GM19043 (cell line): Measurements from ENCODE around the gene NCAPH2.

Source experiments
- ATAC-seq: cut with Tn5 transposase; IDR thresholded peaks from one replicate; pipeline ENCODE4 v1.9.1; 2021; ENCODE audit warnings: low read depth; ENCODE audit not compliant: unreplicated experiment

Gene NCAPH2

GRCh38 chr22:50473855-50474671, 34.0 kb upstream of the NCAPH2 start:
- no peak for ATAC-seq

GRCh38 chr22:50474710-50475651, 33.0 kb upstream of the NCAPH2 start, which contains the start of gene SBF1:
Gene SBF1 (minus strand): TSS chr22:50475035. CDS start chr22:50474840, 195 bp downstream.
- ATAC-seq, result peak; percentile 62

- ATAC-seq, result no peak
These were observed 32.4 kb upstream of the NCAPH2 start for GRCh38 chr22:50475652-50476002.

DNA sequence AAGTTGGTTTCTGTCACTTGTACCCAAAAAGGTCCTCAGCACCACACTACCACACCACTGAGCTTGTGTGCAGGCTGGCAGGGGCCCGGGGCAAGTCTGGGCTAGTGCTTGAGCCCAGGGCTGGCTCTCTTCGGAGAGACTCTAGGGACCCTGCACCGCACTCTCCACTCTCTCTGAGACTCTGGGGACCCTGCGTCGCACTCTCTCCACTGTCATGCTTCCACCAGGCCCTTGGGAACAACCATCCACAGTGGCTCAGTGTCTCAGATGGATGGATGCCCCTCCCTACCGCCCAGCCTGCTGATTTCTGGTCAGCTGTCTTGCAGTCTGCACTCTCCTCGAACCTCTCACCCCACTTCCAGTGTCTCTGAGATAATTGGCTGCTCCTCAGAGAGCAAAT, 31.2 kb upstream of the NCAPH2 start:
- no peak for ATAC-seq

GRCh38 chr22:50477923-50478322, 30.1 kb upstream of the NCAPH2 start:
- no peak for ATAC-seq

DNA sequence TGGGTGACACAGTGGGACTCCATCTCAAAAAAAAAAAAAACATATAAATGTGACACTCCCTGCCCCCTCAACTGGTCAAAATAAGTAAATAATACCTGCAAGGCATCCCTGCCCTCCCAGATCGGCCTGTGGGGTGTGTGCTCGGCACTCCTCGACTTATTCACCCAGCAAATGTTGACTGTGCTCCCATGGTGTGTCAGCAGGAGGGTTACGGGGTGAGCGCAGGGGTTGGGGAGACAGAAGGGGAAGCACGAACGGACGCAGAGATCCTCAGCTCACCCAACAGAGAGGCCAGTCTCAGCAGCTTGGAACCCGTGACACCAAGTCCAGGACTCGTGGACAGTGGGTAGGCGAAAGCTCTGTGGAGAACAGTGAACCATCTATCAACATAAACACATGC, 28.3 kb upstream of the NCAPH2 start:
- ATAC-seq, result no peak

- ATAC-seq, result no peak
These were observed 27.0 kb upstream of the NCAPH2 start for GRCh38 chr22:50481045-50481439.

DNA sequence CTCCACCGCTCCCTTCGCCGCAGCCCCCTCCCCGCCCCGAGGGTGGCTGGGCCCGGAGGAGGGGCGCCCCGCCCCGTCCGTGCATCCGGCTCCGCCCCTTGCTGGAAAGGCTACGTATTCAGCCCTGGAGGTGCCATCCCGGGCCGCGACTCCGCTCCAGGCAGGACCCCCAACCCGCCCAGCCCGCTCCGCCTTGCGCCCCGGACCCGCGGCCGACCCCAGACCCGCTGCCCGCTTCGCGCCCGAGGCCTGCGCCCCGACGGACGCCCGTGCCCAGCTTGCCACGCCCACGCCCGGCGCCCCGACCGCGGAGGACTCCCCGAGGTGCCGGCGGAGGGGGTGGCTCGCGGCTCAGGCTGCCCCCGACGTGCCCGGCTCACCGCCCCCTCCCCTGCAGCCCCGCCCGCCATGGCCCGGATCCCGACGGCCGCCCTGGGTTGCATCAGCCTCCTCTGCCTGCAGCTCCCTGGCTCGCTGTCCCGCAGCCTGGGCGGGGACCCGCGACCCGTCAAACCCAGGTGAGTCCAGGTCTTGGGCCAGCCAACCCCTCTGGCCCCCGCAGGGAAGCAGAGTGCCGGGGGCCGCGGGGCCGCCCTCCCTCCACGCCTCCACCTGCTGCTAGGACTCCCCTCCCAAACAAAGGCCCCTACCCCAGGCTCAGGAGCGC, 26.5 kb upstream of the NCAPH2 start, which contains the start of gene ADM2:
Gene ADM2, plus strand, starts transcription at position 104 of the 667 bp plus-strand sequence. Its CDS starts 305 bp downstream, at position 409.
- ATAC-seq, result no peak

- ATAC-seq, result no peak
These were observed 25.6 kb upstream of the NCAPH2 start for GRCh38 chr22:50482107-50483074.

DNA sequence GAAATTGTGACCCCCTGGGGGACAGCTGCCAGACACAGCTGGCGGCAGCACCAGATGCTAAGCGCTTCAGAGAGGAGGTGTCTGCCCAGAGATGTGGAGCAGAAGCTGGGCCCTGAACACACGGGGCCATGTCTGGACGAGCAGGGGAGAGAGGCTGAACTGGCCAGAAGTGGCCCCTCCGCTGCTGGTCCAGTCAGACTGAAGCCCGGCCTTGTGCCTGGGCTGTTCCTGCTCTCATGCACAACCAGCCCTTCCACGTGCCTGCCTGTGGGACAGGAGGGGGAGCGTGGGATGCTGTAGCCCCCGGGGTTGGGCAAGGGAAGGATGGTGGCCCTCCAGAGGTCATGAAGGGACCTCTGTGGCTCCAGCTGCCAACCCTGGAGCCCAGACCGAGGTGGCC, 24.9 kb upstream of the NCAPH2 start:
- no peak for ATAC-seq

GRCh38 chr22:50483556-50483955, 24.5 kb upstream of the NCAPH2 start:
- no peak for ATAC-seq

GRCh38 chr22:50483977-50484853, 23.8 kb upstream of the NCAPH2 start:
- no peak for ATAC-seq

DNA sequence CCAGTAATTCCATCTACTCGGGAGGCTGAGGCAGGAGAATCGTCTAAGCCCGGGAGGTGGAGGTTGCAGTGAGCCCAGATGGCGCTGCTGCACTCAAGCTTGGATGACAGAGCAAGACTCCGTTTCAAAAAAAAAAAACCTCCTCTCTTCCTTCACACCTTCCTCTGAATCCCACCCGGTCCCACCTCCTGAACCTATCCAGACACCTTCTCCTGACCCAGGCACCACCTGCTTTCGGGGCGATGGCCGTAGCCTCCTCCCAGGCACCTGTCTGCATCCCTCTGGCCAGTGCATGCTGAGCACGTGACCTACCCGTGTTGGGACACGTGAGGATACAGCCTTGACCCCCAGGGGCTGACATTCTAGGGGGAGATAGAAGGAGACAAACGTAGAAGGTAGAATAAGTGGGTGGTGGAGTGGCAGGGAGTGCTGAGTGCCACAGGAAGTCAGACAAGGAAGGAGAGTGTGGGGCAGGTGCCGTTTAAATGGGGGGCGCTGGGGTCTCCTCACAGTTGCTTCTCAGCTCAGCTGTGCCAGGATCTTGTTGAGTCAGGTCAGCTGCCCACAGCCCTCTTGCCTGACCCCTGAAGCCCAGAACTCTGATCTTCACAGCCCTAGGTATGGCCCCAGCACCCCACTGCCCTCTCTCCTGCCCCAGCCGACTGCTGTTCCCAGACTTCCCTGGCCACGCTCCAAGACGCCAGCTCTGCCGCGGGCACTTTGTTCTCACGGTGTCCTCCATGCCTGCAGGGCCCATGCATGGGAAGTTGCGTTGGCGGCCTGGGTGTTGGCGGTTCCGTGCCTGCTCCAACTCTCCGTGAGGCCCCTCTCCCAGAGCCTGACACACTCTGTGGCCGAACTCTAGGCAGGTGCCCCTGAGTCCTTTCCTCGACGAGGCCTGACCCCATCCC, 22.5 kb upstream of the NCAPH2 start:
- no peak for ATAC-seq

DNA sequence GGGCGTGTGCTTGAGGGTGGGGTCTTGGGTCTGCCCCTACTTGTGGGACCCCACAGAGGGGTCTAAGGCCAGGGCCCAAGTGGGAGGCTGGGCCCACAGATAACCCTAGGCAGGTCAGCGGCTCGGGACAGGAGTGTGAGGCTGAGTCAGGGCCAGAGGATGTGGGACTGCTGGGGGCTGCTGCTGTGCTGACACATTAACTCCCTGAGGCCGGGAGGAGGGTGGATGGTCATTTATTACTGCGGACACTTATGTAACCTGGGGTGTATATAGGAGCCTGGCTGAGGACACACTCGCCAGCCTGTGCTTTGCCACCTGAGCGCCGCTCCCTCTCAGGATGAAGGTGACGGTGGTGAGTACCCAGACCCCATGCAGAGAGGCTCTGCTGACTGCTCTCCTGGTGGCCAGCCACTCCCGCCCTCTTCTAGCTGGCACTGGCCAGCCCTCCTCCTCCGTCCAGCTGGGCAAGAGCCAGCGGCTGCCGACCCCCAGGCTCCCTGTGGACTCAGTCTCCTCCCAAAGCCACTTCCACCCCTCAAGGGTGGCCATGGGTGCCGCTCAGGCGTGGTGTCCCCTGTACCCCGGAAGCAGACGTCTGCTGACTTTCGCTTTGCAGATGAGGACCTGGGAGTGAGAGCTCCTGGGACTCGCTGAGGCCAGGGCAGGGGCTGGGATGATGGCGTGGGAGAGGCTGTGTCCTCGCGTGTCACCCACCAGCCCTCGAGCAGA, 21.3 kb upstream of the NCAPH2 start, which contains the start of gene MIOX:
Gene MIOX, plus strand, starts transcription at position 299 of the 729 bp plus-strand sequence. Its CDS starts 39 bp downstream, at position 338.
- no peak for ATAC-seq

GRCh38 chr22:50487290-50488005, 20.6 kb upstream of the NCAPH2 start:
- ATAC-seq, result no peak

DNA sequence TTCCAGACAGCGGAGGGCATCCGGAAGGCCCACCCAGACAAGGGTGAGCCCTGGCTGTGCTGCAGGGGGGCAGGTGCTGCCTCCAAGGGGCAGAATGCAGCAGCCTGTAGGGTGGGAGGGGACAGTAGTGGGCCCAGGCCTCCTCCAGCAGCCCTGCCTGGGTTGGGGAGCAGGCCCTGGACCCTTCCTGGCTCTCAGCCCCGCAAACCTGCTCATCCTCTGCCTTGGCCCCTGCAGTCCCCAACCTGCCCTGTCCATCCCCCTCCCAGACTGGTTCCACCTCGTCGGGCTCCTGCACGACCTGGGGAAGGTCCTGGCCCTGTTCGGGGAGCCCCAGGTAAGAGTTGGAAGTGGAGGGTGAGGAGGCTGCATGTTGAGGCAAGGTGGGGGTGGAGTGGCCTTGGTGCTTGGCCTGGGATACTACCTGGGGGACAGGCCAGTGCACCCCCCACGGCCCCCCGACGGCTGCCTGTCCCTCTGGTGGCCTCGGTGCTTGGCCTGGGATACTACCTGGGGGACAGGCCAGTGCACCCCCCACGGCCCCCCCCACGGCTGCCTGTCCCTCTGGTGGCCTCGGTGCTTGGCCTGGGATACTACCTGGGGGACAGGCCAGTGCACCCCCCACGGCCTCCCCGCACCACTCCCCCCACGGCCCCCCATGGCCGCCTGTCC, 19.9 kb upstream of the NCAPH2 start:
- ATAC-seq, result no peak
